ENCODE results near the gene VPS9D1.
"Not testable (repeated sequence)": the region's sequence is repeated elsewhere in the genome, so short reads cannot be mapped to it uniquely, and the experiment has no call there.

VPS9D1 gene

GRCh38 chr16:89709166-89709565 lies 11.5 kb downstream of the VPS9D1 start:
- no peak for DNase-seq

GRCh38 chr16:89708481-89708931 lies 12.2 kb downstream of the VPS9D1 start:
- DNase-seq = no peak

- DNase-seq = no peak
Observed at GRCh38 chr16:89707695-89708094, 13.0 kb downstream of the VPS9D1 start.

- no peak for DNase-seq
Observed at GRCh38 chr16:89706518-89707260, 14.0 kb downstream of the VPS9D1 start.

GRCh38 chr16:89705006-89705405 lies 15.7 kb downstream of the VPS9D1 start:
- DNase-seq = no peak

GRCh38 chr16:89704281-89704680 lies 16.4 kb downstream of the VPS9D1 start:
- no peak for DNase-seq

- peak; percentile 96 for DNase-seq
Observed at GRCh38 chr16:89701425-89702406, 19.0 kb downstream of the VPS9D1 start, which contains the start of gene SPATA2L. TSS of gene SPATA2L (minus strand) at chr16:89701705. CDS start at chr16:89701232, 473 bp downstream.

GRCh38 chr16:89700649-89701424 lies 19.9 kb downstream of the VPS9D1 start:
- peak; percentile 41 for DNase-seq

- peak; percentile 97 for DNase-seq
Observed at GRCh38 chr16:89700100-89700648, 20.5 kb downstream of the VPS9D1 start.

- not testable (repeated sequence) for DNase-seq
Observed at GRCh38 chr16:89699629-89700099, 21.0 kb downstream of the VPS9D1 start.

- DNase-seq = not testable (repeated sequence)
Observed at GRCh38 chr16:89698717-89699116, 22.0 kb downstream of the VPS9D1 start.

- no peak for DNase-seq
Observed at GRCh38 chr16:89697616-89698331, 22.9 kb downstream of the VPS9D1 start.

GRCh38 chr16:89697161-89697615 lies 23.5 kb downstream of the VPS9D1 start:
- no peak for DNase-seq

GRCh38 chr16:89696670-89697128 lies 24.0 kb downstream of the VPS9D1 start:
- peak; percentile 42 for DNase-seq

- no peak for DNase-seq
Observed at GRCh38 chr16:89695875-89696669, 24.6 kb downstream of the VPS9D1 start.

- DNase-seq = no peak
Observed at GRCh38 chr16:89695086-89695874, 25.4 kb downstream of the VPS9D1 start.

GRCh38 chr16:89694784-89695085 lies 26.0 kb downstream of the VPS9D1 start:
- not testable (repeated sequence) for DNase-seq

- no peak for DNase-seq
Observed at GRCh38 chr16:89693931-89694783, 26.5 kb downstream of the VPS9D1 start.

GRCh38 chr16:89693289-89693731 lies 27.4 kb downstream of the VPS9D1 start:
- DNase-seq = no peak
